MM.1S (cell line): ENCODE measurements around the gene ZHX3.
"Not testable (repeated sequence)": the region's sequence is repeated elsewhere in the genome, so short reads cannot be mapped to it uniquely, and the experiment has no call there.

ENCODE experiments used
- EZH2 ChIP-seq: fragments of 300-600 bp; sonication (generic); optimal IDR thresholded peaks from 2 replicates; pipeline ENCODE3; 2017; ENCODE audit warnings: low read depth, mild to moderate bottlenecking, antibody characterized with exemption, low read length, mixed read lengths
- EZH2phosphoT487 ChIP-seq: fragments of 300-600 bp; sonication (generic); IDR thresholded peaks from 2 replicates; pipeline ENCODE4 v1.6.1; 2018; ENCODE audit warnings: antibody characterized with exemption, low read length
- TF ChIP-seq, protein P1 (sequence below): fragments of 300-600 bp; sonication (generic); IDR thresholded peaks from 2 replicates; pipeline ENCODE4 v1.5.1; 2016; ENCODE audit warnings: antibody characterized with exemption, low read length, mixed read lengths

DNA sequence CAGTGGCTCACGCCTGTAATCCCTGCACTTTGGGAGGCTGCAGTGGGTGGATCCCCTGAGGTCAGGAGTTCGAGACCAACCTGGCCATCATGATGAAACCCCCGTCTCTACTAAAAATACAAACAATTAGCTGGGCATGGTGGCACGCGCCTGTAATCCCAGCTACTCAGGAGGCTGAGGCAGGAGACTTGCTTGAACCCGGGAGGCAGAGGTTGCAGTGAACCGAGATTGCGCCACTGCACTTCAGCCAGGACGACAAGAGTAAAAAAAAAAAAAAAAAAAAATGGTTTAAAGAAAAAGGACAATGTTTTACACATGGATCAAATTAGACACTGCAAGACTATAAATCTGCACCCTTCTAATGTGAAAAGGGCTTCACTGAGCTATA, 185.1 kb downstream of the ZHX3 start:
- TF ChIP-seq, protein P1, sequence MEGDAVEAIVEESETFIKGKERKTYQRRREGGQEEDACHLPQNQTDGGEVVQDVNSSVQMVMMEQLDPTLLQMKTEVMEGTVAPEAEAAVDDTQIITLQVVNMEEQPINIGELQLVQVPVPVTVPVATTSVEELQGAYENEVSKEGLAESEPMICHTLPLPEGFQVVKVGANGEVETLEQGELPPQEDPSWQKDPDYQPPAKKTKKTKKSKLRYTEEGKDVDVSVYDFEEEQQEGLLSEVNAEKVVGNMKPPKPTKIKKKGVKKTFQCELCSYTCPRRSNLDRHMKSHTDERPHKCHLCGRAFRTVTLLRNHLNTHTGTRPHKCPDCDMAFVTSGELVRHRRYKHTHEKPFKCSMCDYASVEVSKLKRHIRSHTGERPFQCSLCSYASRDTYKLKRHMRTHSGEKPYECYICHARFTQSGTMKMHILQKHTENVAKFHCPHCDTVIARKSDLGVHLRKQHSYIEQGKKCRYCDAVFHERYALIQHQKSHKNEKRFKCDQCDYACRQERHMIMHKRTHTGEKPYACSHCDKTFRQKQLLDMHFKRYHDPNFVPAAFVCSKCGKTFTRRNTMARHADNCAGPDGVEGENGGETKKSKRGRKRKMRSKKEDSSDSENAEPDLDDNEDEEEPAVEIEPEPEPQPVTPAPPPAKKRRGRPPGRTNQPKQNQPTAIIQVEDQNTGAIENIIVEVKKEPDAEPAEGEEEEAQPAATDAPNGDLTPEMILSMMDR: not testable (repeated sequence)
- TF ChIP-seq EZH2, EZH2phosphoT487: not testable (repeated sequence)
